Upper lobe of right lung (tissue), 1 donor: Measurements from ENCODE around the gene CD46. TPM values are rescaled to one million over a fixed set of nuclear protein-coding genes. Genes with fewer than 3 reads are reported as not detected.

Source experiments
- ATAC-seq: fragments of 200-7000 bp; cut with Tn5 transposase; one replicate; pipeline ENCODE4 v1.9.1; 2020; ENCODE audit warnings: mild to moderate bottlenecking, moderate library complexity
- DNase-seq: peaks from one replicate; pipeline ENCODE4 v3.0.0-alpha.2; 2020
- H3K27ac ChIP-seq: fragments of 200-600 bp; one replicate; pipeline ENCODE4 v1.8.0; 2022
- H3K27me3 ChIP-seq: fragments of 200-600 bp; one replicate; pipeline ENCODE4 v1.8.0; 2022; ENCODE audit warnings: mild to moderate bottlenecking
- H3K36me3 ChIP-seq: fragments of 200-600 bp; one replicate; pipeline ENCODE4 v1.8.0; 2022
- H3K4me1 ChIP-seq: fragments of 200-600 bp; one replicate; pipeline ENCODE4 v1.8.0; 2022
- H3K4me3 ChIP-seq: fragments of 200-600 bp; one replicate; pipeline ENCODE4 v1.8.0; 2022; ENCODE audit warnings: mild to moderate bottlenecking
- H3K9me3 ChIP-seq: fragments of 200-600 bp; one replicate; pipeline ENCODE4 v1.8.0; 2022
- intact Hi-C: fragments of 100-400 bp; cut with DNase I; formaldehyde crosslinking; loops from one replicate; pipeline ENCODE4 v1.11.0; 2022
- total RNA-seq: library from RNA; stranded (reverse); fragmentation: NEBNext Ultra II Directional; extraction: Animal tissue kit (Norgen Biotek cat#: 25700); gene quantifications from one replicate; pipeline ENCODE4 v1.2.1, GENCODE V29; 2021
- TF ChIP-seq, protein P1 (sequence below): fragments of 200-600 bp; IDR thresholded peaks from one replicate; pipeline ENCODE4 v1.8.0; 2022; ENCODE audit warnings: antibody characterized with exemption
- donor health status: DM: no; HTN: yes; CAD: no; lungs with severe emphysema.

CD46 gene
- total RNA-seq, 1 donor from 2014 or later = 335 TPM

DNA sequence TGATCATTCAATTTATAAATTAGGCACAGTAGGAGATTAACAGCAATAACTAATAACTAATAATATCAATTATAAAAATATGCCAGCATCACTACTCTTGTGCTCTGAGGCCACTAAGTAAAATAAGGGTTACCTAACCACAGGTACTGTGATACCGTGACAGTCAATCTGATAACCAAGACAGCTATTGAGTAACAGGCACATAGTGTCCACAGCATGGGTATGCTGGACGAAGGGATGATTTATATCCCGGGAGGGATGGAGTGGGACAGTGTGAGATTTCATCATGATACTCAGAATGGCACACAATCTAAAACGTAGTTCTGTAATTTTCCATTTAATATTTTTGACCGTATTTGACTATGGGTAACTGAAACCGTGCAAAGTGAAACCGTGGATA is 39.4 kb downstream of the CD46 start:
- no peak for DNase-seq

GRCh38 chr1:207793327-207793726 is 41.5 kb downstream of the CD46 start:
- intact Hi-C loops = no loop called here
- H3K4me3 ChIP-seq = no peak overlapping the region
- peaks cover 8% of the 10 kb centered on the region for H3K4me1 ChIP-seq
- ATAC-seq = no peak
- DNase-seq = no peak
- no peaks in the 10 kb centered on the region for H3K27me3 ChIP-seq
- H3K9me3 ChIP-seq = no peaks in the 10 kb centered on the region
- TF ChIP-seq, protein P1, sequence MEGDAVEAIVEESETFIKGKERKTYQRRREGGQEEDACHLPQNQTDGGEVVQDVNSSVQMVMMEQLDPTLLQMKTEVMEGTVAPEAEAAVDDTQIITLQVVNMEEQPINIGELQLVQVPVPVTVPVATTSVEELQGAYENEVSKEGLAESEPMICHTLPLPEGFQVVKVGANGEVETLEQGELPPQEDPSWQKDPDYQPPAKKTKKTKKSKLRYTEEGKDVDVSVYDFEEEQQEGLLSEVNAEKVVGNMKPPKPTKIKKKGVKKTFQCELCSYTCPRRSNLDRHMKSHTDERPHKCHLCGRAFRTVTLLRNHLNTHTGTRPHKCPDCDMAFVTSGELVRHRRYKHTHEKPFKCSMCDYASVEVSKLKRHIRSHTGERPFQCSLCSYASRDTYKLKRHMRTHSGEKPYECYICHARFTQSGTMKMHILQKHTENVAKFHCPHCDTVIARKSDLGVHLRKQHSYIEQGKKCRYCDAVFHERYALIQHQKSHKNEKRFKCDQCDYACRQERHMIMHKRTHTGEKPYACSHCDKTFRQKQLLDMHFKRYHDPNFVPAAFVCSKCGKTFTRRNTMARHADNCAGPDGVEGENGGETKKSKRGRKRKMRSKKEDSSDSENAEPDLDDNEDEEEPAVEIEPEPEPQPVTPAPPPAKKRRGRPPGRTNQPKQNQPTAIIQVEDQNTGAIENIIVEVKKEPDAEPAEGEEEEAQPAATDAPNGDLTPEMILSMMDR = no peak
- peaks cover 67% of the 10 kb centered on the region for H3K36me3 ChIP-seq
- no peak overlapping the region for H3K27ac ChIP-seq

More for the DNA sequence above, 39.4 kb downstream of the CD46 start:
- ATAC-seq = no peak
- H3K27me3 ChIP-seq = no peaks in the 10 kb centered on the region
- TF ChIP-seq, protein P1 = no peak
- no peaks in the 10 kb centered on the region for H3K9me3 ChIP-seq
- peaks cover 85% of the 10 kb centered on the region for H3K36me3 ChIP-seq
- no peak overlapping the region for H3K4me3 ChIP-seq
- no peaks in the 10 kb centered on the region for H3K4me1 ChIP-seq
- intact Hi-C loops = no loop called here
- H3K27ac ChIP-seq = no peak overlapping the region

- TF ChIP-seq, protein P1 = no peak
- H3K4me1 ChIP-seq = peaks cover 14% of the 10 kb centered on the region
- peaks cover 65% of the 10 kb centered on the region for H3K36me3 ChIP-seq
- H3K9me3 ChIP-seq = no peaks in the 10 kb centered on the region
- no peak overlapping the region for H3K4me3 ChIP-seq
- no peak overlapping the region for H3K27ac ChIP-seq
- no peak for ATAC-seq
- intact Hi-C loops = no loop called here
- DNase-seq = no peak
- no peaks in the 10 kb centered on the region for H3K27me3 ChIP-seq
Measured at GRCh38 chr1:207794861-207795260, 43.0 kb downstream of the CD46 start.

- H3K27me3 ChIP-seq = no peaks in the 10 kb centered on the region
- H3K4me3 ChIP-seq = no peak overlapping the region
- DNase-seq (peak; percentile 79), ATAC-seq (peak; percentile 92)
- intact Hi-C loops = no loop called here
- H3K27ac ChIP-seq = no peak overlapping the region
- TF ChIP-seq, protein P1 = peak; percentile 89
- H3K36me3 ChIP-seq = peaks cover 65% of the 10 kb centered on the region
- H3K9me3 ChIP-seq = no peaks in the 10 kb centered on the region
- peaks cover 14% of the 10 kb centered on the region for H3K4me1 ChIP-seq
Measured at GRCh38 chr1:207797229-207797973, 45.5 kb downstream of the CD46 start.

DNA sequence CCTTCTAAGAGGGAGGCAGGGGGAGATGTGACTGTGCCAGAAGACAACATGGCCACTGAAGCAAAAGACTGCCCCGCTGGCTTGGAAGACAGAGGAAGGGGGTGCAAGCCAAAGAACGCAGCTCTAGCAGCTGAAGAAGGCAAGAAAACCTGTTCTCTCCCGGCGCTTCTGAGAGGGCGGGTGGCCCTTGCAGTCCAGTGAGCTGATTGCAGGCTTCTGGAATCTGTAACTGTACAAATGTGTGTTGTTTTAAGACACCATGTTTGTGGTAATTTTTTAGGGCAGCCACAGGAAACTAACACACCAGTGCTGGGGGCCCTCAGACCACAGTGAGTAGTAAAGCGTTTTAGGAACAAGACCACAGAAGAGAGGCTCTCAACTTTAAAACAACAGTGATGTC is 47.0 kb downstream of the CD46 start:
- peak; percentile 56 for ATAC-seq
- intact Hi-C loops = no loop called here
- peaks cover 25% of the 10 kb centered on the region for H3K4me1 ChIP-seq

More for the DNA sequence above, 47.0 kb downstream of the CD46 start:
- TF ChIP-seq, protein P1 = no peak
- no peak overlapping the region for H3K4me3 ChIP-seq
- no peak overlapping the region for H3K27ac ChIP-seq
- no peaks in the 10 kb centered on the region for H3K9me3 ChIP-seq
- no peaks in the 10 kb centered on the region for H3K27me3 ChIP-seq
- no peak for DNase-seq
- peaks cover 65% of the 10 kb centered on the region for H3K36me3 ChIP-seq
